PFSK-1 (cell line): ENCODE data around the gene COX19.

Experiments
- FOXP2 ChIP-seq: optimal IDR thresholded peaks from 2 replicates; pipeline ENCODE3; 2011; ENCODE audit warnings: borderline replicate concordance, control low read depth, inconsistent platforms; ENCODE audit not compliant: insufficient read depth; ENCODE audit errors: extremely low read length, extremely low read depth
- POLR2AphosphoS5 ChIP-seq: IDR thresholded peaks from 2 replicates; pipeline ENCODE4 v1.6.1; 2012; ENCODE audit warnings: low read depth, mild to moderate bottlenecking, control low read depth, low read length, moderate library complexity
- REST ChIP-seq, 2 experiments: IDR thresholded peaks; 2 replicates each; pipeline versions ENCODE4 v1.6.1 to v1.8.0; 2011 to 2012; ENCODE audit warnings: low read depth in 2 of 2, low read length in 2 of 2, control low read depth in 1 of 2, inconsistent platforms in 1 of 2, mild to moderate bottlenecking in 1 of 2, moderate library complexity in 1 of 2; ENCODE audit not compliant: insufficient read depth in 1 of 2
- SIN3A ChIP-seq: IDR thresholded peaks from 2 replicates; pipeline ENCODE4 v1.6.1; 2012; ENCODE audit warnings: mild to moderate bottlenecking, low read length, moderate library complexity, borderline replicate concordance; ENCODE audit not compliant: insufficient read depth
- TAF1 ChIP-seq: IDR thresholded peaks from 2 replicates; pipeline ENCODE4 v1.6.1; 2012; ENCODE audit warnings: low read length, control low read depth, borderline replicate concordance; ENCODE audit not compliant: insufficient read depth

The COX19 gene

GRCh38 chr7:935874-936385 lies 39.4 kb downstream of the COX19 start:
- TF ChIP-seq TAF1 (no peak), POLR2AphosphoS5 (no peak), SIN3A (no peak), REST (IDR thresholded peaks at IDR 0.05; ENCODE audit: insufficient read depth in 1 of 2, low read depth in 2 of 2, low read length in 2 of 2) (no peak), FOXP2 (no peak)

- no peak for TF ChIP-seq POLR2AphosphoS5
- TF ChIP-seq FOXP2: no peak
- no peak for TF ChIP-seq SIN3A
- TF ChIP-seq REST (IDR thresholded peaks at IDR 0.05; ENCODE audit: insufficient read depth in 1 of 2, low read depth in 2 of 2, low read length in 2 of 2): no peak
- TF ChIP-seq TAF1: no peak
Measured at GRCh38 chr7:935164-935873, 40.0 kb downstream of the COX19 start.

GRCh38 chr7:934469-935163 lies 40.7 kb downstream of the COX19 start:
- TF ChIP-seq REST (IDR thresholded peaks at IDR 0.05; ENCODE audit: insufficient read depth in 1 of 2, low read depth in 2 of 2, low read length in 2 of 2): no peak
- no peak for TF ChIP-seq SIN3A
- no peak for TF ChIP-seq TAF1
- no peak for TF ChIP-seq POLR2AphosphoS5
- no peak for TF ChIP-seq FOXP2

- TF ChIP-seq POLR2AphosphoS5 (no peak), REST (IDR thresholded peaks at IDR 0.05; ENCODE audit: insufficient read depth in 1 of 2, low read depth in 2 of 2, low read length in 2 of 2) (no peak), FOXP2 (no peak), SIN3A (no peak), TAF1 (no peak)
Measured at GRCh38 chr7:932651-932975, 42.7 kb downstream of the COX19 start.
